Adipocyte (in vitro differentiated cells): ENCODE data around the gene BDKRB1.
A peak's percentile ranks its signal among the peaks of the same experiment; 100 is the strongest.

Source experiments
- DNase-seq: peaks from one replicate; pipeline ENCODE4 v3.0.0-alpha.2; 2015; ENCODE audit warnings: low read depth
- H3K27me3 ChIP-seq: replicated peaks from 2 replicates; pipeline ENCODE4 v1.7.0; 2013; ENCODE audit warnings: mild to moderate bottlenecking, low read length, moderate library complexity; ENCODE audit not compliant: control insufficient read depth, insufficient read depth
- H3K36me3 ChIP-seq: 2 replicates; pipeline ENCODE4 v1.7.0; 2013; ENCODE audit warnings: low read length, mild to moderate bottlenecking, moderate library complexity; ENCODE audit not compliant: control insufficient read depth, insufficient read depth, severe bottlenecking
- H3K4me1 ChIP-seq: 2 replicates; pipeline ENCODE4 v1.7.0; 2013; ENCODE audit warnings: mild to moderate bottlenecking, low read length, moderate library complexity; ENCODE audit not compliant: control insufficient read depth, insufficient read depth
- H3K4me3 ChIP-seq: 2 replicates; pipeline ENCODE4 v1.7.0; 2013; ENCODE audit warnings: mild to moderate bottlenecking, low read length, moderate library complexity
- H3K9ac ChIP-seq: 2 replicates; pipeline ENCODE4 v1.7.0; 2013; ENCODE audit warnings: mild to moderate bottlenecking, low read length, moderate library complexity
- H3K9me3 ChIP-seq: 2 replicates; pipeline ENCODE4 v1.7.0; 2013; ENCODE audit warnings: mild to moderate bottlenecking, low read length, moderate library complexity; ENCODE audit not compliant: control insufficient read depth

The BDKRB1 gene

GRCh38 chr14:96255501-96256366, at the start of gene BDKRB1:
TSS of gene BDKRB1 (plus strand) at chr14:96256210. CDS start at chr14:96263683, 7,473 bp downstream.
- Histone ChIP-seq H3K36me3 (no peaks in the 10 kb centered on the region), H3K9ac (peak within 1 kb of the TSS; percentile 22), H3K4me3 (peak within 1 kb of the TSS; percentile 47), H3K27me3 (no peaks in the 10 kb centered on the region), H3K9me3 (peaks cover 10% of the 10 kb centered on the region), H3K4me1 (peaks cover 40% of the 10 kb centered on the region)
- peak; percentile 96 for DNase-seq

DNA sequence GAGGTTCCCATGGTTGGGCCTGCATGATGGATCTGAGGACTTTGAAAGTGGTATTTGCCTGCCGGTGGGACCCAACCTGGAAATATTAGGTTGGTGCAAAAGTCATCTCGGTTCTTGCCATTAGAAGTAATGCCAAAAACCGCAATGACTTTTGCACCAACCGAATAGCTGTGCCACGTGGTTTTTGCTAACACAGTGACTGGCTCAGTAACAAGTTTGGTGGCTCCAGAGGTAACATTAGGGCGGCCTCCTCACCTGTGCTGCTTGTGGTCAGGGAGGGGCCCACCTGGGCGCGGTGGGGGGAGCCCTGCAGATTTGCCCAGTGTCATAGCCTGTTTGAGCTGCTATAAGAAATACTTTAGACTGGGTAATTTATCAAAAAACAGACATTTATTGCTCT, 49.5 kb upstream of the BDKRB1 start:
- H3K9me3 ChIP-seq: peaks cover under 1% of the 10 kb centered on the region
- peak overlapping the region; percentile 82 for H3K9ac ChIP-seq
- peaks cover 24% of the 10 kb centered on the region for H3K4me1 ChIP-seq
- peak overlapping the region; percentile 84 for H3K4me3 ChIP-seq
- no peaks in the 10 kb centered on the region for H3K27me3 ChIP-seq
- H3K36me3 ChIP-seq: no peaks in the 10 kb centered on the region
- DNase-seq: no peak

DNA sequence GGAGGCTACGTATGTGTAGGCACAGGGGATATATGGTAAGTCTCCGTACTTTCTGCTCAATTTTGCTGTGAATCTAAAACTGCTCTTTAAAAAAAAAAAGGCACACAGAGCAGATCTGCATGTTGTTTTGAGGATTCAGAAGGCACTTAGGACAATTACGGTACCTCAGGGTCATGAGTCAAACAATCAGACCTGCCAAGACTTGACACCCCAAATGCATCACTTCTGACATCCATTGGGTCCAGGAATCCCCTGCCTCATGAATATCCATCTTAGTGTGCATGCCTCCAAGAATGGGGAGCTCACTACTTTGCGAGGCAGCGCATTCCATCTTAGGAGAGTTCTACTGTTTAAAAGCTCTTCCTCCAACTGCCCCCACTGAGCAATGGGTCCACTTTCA, 48.3 kb upstream of the BDKRB1 start:
- Histone ChIP-seq H3K36me3 (no peaks in the 10 kb centered on the region), H3K4me3 (no peak overlapping the region), H3K9me3 (peaks cover 11% of the 10 kb centered on the region), H3K4me1 (peaks cover 24% of the 10 kb centered on the region), H3K9ac (no peak overlapping the region), H3K27me3 (no peaks in the 10 kb centered on the region)
- no peak for DNase-seq

GRCh38 chr14:96208739-96209138, 47.3 kb upstream of the BDKRB1 start:
- peaks cover 11% of the 10 kb centered on the region for H3K9me3 ChIP-seq
- no peaks in the 10 kb centered on the region for H3K36me3 ChIP-seq
- DNase-seq: no peak
- H3K9ac ChIP-seq: no peak overlapping the region
- no peak overlapping the region for H3K4me3 ChIP-seq
- no peaks in the 10 kb centered on the region for H3K27me3 ChIP-seq
- H3K4me1 ChIP-seq: peaks cover 24% of the 10 kb centered on the region

GRCh38 chr14:96212140-96212539, 43.9 kb upstream of the BDKRB1 start:
- no peak for DNase-seq
- no peak overlapping the region for H3K4me3 ChIP-seq
- H3K4me1 ChIP-seq: no peaks in the 10 kb centered on the region
- H3K27me3 ChIP-seq: no peaks in the 10 kb centered on the region
- H3K9ac ChIP-seq: no peak overlapping the region
- H3K36me3 ChIP-seq: no peaks in the 10 kb centered on the region
- H3K9me3 ChIP-seq: peaks cover 11% of the 10 kb centered on the region

DNA sequence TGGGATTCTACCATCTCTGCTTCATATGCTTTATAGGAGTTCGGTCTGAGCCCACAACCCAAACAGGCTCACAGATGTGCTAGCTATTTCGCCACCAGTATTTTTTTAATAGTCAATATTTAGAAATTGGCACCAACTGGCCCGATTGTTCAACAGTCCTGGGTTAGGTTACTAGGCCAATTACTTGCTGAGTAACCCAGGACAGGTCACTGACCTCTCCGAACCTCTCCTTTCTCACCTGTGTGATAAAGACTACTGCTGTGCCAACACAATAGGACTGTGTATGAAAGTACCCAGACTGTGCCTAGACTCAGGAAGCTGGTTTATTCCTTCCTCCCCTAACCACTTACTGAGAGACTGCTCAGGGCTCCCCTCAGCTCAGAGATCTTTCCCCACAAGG, 43.1 kb upstream of the BDKRB1 start:
- Histone ChIP-seq H3K9ac (no peak overlapping the region), H3K4me3 (no peak overlapping the region), H3K27me3 (no peaks in the 10 kb centered on the region), H3K9me3 (peaks cover 11% of the 10 kb centered on the region), H3K4me1 (no peaks in the 10 kb centered on the region), H3K36me3 (no peaks in the 10 kb centered on the region)
- DNase-seq: no peak

GRCh38 chr14:96213871-96214465, 42.0 kb upstream of the BDKRB1 start:
- DNase-seq: no peak
- H3K4me3 ChIP-seq: no peak overlapping the region
- H3K4me1 ChIP-seq: no peaks in the 10 kb centered on the region
- H3K27me3 ChIP-seq: no peaks in the 10 kb centered on the region
- no peak overlapping the region for H3K9ac ChIP-seq
- no peaks in the 10 kb centered on the region for H3K36me3 ChIP-seq
- H3K9me3 ChIP-seq: peaks cover 11% of the 10 kb centered on the region

- Histone ChIP-seq H3K36me3 (no peaks in the 10 kb centered on the region), H3K9ac (no peak overlapping the region), H3K27me3 (no peaks in the 10 kb centered on the region), H3K4me3 (no peak overlapping the region), H3K4me1 (no peaks in the 10 kb centered on the region), H3K9me3 (peaks cover 11% of the 10 kb centered on the region)
- DNase-seq: no peak
Observed at GRCh38 chr14:96214793-96215192, 41.2 kb upstream of the BDKRB1 start.

DNA sequence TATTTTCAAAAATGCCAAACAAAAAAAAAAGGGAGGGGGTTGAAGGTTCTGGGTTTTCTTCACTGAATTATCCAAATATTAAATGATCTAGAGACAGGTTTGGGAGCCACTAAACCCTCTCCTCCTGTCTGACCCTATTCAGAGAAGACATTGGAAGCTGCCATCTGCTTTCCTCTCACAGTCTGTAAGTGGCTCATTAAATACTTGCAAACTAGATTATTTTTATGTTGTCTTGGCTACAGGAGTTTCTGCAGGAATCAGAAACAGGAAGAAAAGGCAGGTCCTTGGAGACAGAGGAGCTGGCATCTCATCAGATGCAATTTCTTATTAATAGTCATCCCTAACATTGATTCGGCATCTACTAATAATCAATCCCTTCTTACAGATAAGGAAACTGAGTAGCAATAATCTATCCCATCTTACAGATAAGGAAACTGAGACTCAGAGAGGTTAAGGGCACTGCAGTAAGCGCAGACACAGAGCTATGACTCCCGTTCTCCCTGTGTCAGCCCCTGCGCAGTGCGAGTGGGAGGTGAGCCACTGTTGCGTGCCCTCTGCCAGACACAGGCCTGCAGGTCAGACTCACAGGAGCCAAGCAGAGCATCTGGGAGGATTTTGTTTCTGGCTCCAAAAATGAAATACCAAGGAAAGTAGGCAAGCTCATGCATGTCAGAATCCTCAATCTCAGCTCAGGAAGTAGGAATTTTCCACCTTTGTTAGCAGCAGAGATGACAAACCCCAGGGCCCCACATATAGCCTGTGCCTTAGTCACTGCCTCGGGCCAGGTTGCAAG, 40.4 kb upstream of the BDKRB1 start:
- H3K4me1 ChIP-seq: no peaks in the 10 kb centered on the region
- peaks cover 11% of the 10 kb centered on the region for H3K9me3 ChIP-seq
- no peak overlapping the region for H3K4me3 ChIP-seq
- no peaks in the 10 kb centered on the region for H3K36me3 ChIP-seq
- H3K27me3 ChIP-seq: no peaks in the 10 kb centered on the region
- H3K9ac ChIP-seq: no peak overlapping the region
- no peak for DNase-seq

DNA sequence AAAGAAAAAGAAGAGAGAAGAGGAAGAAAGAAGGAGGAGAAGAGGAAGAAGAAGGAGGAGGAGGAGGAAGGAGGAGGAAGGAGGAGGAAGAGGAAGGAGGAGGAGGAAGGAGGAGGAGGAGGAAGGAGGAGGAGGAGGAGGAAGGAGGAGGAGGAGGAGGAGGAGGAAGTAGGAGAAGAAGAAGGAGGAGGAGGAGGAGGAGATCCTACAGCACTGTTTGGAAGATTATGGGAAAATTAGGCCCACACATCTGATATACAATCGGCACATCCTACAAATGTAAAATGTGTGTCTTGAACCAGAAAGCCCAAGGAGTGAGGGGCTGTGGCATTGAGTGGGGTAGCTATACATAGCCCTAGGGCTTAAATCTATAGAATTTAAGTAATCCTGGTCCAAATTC, 39.4 kb upstream of the BDKRB1 start:
- H3K36me3 ChIP-seq: no peaks in the 10 kb centered on the region

GRCh38 chr14:96217376-96217913, 38.6 kb upstream of the BDKRB1 start:
- H3K27me3 ChIP-seq: no peaks in the 10 kb centered on the region
- H3K9me3 ChIP-seq: peaks cover 2% of the 10 kb centered on the region
- DNase-seq: no peak
- no peaks in the 10 kb centered on the region for H3K4me1 ChIP-seq
- no peak overlapping the region for H3K4me3 ChIP-seq
- no peak overlapping the region for H3K9ac ChIP-seq
- H3K36me3 ChIP-seq: no peaks in the 10 kb centered on the region

More for the DNA sequence above, 39.4 kb upstream of the BDKRB1 start:
- Histone ChIP-seq H3K4me3 (no peak overlapping the region), H3K9me3 (peaks cover 10% of the 10 kb centered on the region), H3K4me1 (no peaks in the 10 kb centered on the region), H3K9ac (no peak overlapping the region), H3K27me3 (no peaks in the 10 kb centered on the region)
- DNase-seq: no peak
